Measurements from ENCODE around the gene MSLN.

Gene MSLN

GRCh38 chr16:780296-780695 is 19.8 kb downstream of the MSLN start:
- no peak for TF ChIP-seq JUND (IDR thresholded peaks at IDR 0.05; ENCODE audit: low read depth)
- in situ Hi-C loops (cut with HindIII; ENCODE audit: low pct_unique_long_range_greater_than_20kb, low sequenced_read_pairs), result no loop called here
- DNase-seq (ENCODE audit: low read depth in 1 of 2, low spot score in 1 of 2), result no peak

DNA sequence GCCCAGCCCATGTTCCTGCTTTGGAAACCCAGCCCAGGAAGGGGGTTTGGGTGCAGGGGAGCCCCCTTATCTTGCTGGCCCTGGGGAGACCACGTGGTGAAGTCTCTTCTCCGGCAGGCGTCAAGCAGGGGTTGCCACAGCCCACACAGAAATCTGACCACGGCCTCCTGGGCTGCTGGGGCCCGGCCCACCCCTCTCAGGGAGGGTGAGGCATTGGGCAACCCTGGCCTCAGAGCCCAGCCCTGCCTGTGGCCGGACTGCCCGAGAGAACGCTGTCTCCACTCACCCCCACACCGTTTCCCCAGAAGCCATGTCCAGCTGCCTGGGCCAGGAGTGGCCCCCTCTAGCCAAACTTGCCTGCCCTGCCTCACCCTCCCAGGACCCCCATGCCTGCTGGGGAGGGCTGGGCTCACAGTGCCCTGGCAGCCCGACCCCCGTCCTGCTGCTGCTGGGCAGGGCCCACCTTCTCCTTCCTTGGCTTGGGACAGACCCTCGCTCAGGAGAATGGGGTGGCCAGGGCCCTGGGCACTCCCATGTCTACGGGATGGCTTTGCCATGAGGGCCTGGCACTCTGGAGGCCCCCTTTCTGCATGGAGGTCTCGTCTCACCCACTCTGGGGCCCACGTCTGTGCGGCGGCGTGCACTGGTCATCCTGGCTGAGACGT is 20.9 kb downstream of the MSLN start:
- in situ Hi-C loops (cut with HindIII; ENCODE audit: low pct_unique_long_range_greater_than_20kb, low sequenced_read_pairs), result no loop called here
- no peak for TF ChIP-seq JUND (IDR thresholded peaks at IDR 0.05; ENCODE audit: low read depth)
- DNase-seq (ENCODE audit: low read depth in 1 of 2, low spot score in 1 of 2), result no peak

DNA sequence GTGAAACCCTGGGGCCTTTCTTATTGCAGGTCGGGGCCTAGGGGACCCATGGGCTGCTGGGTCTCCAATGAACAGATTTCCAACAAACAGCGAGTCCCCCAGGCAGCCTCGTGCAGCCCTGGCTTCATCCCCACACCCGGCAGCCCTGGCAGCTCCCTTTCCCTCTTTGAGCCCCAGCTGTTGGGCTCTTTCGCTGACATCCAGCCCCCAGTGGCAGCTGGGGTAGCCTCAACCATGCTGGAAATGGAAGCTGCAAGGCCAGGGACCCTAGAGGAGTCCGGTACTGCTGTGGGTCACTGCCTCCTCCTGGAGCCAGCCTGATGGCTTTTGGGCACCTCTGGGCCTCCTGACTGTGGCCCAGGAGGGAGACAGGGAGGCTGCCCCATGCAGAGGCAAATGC is 21.7 kb downstream of the MSLN start:
- in situ Hi-C loops (cut with HindIII; ENCODE audit: low pct_unique_long_range_greater_than_20kb, low sequenced_read_pairs), result no loop called here
- no peak for TF ChIP-seq JUND (IDR thresholded peaks at IDR 0.05; ENCODE audit: low read depth)
- DNase-seq (ENCODE audit: low read depth in 1 of 2, low spot score in 1 of 2), result no peak

DNA sequence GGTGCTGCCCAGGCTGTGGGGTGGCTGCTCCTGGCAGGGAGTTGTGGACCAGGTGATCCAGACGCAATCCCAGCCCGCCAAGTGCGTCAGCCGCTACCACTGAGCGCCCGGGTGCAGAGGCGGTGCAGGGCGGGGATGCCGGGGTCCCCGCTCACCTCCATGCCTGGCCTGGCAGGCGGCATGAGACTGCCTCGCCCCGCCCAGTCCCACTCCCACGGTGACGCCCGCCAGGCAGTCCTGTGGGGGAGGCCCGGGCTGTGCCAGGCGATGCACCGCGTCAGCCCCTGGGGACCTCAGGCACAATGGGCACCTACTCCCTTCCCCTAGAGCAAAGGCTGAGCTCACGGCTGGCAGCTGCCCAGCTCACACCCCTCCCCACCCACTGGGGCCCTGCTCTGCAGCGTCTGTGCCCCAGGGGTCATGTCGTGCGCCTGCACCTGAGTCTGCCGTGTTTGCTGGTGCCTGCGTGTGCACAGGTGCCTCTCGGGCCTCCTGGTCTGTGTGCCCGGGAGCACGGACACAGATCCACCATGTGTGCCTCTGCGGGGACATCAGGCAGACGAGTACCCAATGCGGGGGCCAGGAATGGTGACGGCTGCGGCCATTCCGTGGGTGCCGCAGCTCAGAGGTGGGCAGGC is 22.4 kb downstream of the MSLN start:
- in situ Hi-C loops (cut with HindIII; ENCODE audit: low pct_unique_long_range_greater_than_20kb, low sequenced_read_pairs), result no loop called here
- no peak for TF ChIP-seq JUND (IDR thresholded peaks at IDR 0.05; ENCODE audit: low read depth)
- DNase-seq (ENCODE audit: low read depth in 1 of 2, low spot score in 1 of 2), result no peak

DNA sequence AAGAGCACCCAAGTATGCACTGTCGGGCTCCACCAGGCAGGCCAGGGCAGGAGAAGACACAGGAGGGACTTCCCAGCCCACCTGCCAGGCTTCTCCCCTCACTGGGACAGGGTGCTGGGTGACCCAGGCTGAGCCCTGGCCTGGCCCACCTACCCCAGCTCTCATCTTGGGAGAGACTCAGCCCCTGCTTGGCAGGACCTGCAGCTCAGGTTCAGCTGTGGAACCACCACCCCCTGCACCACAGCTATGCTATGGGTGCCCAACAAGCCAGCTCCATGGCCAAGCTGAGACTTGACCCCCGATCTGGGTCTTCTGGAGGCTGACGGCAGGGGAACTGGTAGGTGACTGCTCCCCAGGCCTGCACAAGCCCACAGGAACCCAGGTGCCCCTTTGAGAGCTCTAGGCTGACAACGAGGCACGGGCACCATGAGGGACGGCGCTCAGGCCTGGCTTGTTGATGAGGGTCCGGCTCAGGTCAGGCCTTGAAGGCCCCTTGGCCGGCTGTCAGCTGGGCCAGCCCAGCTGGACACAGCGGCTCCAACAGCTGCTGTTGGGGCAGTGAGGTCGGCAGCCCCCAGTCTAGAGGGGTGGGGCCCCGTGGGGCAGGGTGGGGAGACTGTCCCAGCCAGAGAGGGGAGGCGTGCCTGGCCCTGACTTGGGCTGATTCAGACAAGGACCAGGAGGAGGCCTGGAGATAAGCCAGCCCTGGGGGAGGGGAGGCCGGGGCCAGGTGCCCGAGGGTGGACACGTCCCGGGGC is 23.0 kb downstream of the MSLN start:
- in situ Hi-C loops (cut with HindIII; ENCODE audit: low pct_unique_long_range_greater_than_20kb, low sequenced_read_pairs), result no loop called here
- no peak for TF ChIP-seq JUND (IDR thresholded peaks at IDR 0.05; ENCODE audit: low read depth)
- no peak for DNase-seq (ENCODE audit: low read depth in 1 of 2, low spot score in 1 of 2)

- in situ Hi-C loops (cut with HindIII; ENCODE audit: low pct_unique_long_range_greater_than_20kb, low sequenced_read_pairs), result no loop called here
- no peak for DNase-seq (ENCODE audit: low read depth in 1 of 2, low spot score in 1 of 2)
- no peak for TF ChIP-seq JUND (IDR thresholded peaks at IDR 0.05; ENCODE audit: low read depth)
Observed at GRCh38 chr16:784431-784830, 23.9 kb downstream of the MSLN start.

DNA sequence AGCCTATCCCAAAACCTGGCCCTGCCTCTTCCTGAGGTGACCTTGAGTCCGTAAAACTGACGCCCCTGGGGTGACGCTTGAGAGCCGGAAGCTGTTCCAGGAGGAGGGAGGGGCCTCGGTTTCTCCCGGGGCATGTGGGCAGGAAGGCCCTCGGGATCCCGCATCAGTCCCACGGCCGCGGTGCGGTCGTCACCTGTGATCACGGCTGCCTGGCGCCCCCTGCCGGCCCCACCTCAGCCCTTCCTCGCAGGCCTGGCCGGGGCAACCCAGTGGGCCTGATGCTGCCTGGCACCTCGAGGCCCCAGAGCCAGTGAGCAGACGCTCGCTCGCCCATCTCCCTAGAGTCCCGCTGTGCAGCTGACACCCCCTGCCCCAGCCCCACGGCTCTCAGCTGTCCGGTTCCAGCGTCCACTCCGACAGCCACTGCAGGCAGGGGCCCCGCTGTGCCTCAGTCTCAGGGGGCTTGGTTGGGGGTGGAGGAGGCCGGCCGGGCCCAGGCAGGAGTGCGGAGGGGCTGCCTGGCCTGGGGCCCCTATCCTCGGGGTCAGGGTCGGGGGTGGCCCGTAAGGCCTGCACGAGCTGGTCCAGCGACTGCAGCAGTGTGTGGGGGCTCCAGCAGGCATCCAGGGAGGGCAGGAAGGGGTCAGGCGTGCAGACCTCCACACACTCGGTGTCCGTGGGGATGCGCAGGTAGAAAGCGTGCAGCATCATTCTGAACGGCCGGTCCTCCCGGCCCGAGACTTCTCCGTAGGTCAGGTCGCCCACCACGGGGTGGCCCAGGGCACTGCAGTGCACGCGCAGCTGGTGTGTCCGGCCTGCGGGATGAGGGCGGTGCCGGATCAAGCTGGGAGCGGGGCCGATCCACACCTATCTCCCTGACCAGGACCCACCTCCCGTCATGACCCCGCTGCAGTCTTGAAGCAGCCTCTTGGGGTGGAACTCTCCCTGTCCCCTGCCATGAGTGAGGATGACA is 25.3 kb downstream of the MSLN start:
- in situ Hi-C loops (cut with HindIII; ENCODE audit: low pct_unique_long_range_greater_than_20kb, low sequenced_read_pairs), result no loop called here
- DNase-seq (ENCODE audit: low read depth in 1 of 2, low spot score in 1 of 2), result peak; percentile 72 to 77
- TF ChIP-seq JUND (IDR thresholded peaks at IDR 0.05; ENCODE audit: low read depth), result no peak

DNA sequence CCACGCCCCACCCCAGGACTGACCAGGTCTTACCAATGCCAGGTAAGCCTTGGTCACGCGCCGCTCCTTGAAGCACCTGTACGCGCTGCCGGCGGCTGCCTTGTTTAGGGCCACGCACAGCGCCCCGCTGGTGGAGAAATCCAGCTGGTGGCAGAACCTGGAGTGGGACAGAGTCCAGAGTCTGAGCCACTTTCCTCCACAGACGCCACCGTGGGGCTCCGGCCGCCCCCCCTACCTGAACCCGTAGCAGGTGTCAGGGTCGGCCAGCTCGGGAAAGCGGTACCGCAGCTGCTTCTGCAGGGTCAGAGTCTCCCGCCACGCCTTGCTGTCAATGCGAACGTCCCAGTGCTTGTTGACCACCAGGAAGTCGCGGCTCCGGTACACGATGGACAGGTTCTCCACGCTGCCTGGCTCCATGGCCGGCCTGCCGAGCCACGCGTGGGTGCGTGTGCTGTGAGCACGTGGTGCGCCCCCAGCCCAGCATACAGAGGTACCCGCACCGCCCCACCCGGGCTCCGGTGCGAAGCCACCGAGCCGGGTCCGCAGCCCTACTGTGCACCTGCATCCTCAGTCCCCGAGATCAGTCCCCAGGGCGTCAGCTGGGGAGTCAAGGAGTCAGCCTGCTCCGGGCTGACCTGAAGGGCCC is 26.9 kb downstream of the MSLN start:
- DNase-seq (ENCODE audit: low read depth in 1 of 2, low spot score in 1 of 2), result no peak
- in situ Hi-C loops (cut with HindIII; ENCODE audit: low pct_unique_long_range_greater_than_20kb, low sequenced_read_pairs), result no loop called here
- no peak for TF ChIP-seq JUND (IDR thresholded peaks at IDR 0.05; ENCODE audit: low read depth)

DNA sequence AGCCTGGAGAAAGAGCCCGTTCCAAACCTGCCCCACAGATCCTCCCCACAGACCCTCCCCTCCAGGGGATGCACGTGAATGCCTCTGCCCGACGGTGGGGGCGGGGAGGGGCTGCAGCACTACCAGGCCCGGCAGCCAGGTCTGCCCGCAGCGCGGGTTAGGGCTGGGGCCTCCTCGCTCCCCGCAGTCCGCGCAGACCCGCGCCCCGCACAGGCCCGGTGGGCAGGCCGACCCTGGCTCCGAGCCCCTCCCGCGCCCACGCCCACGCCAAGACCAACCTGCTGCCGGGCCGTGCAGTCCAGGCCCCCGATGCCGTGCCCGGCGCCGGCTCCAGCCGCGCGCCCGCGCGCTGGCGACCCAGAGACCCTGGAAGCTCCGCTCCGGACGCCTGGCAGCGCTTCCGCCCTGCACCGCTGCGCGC is 27.5 kb downstream of the MSLN start, which contains the start of gene RPUSD1:
Gene RPUSD1, minus strand, starts transcription at position 404 of the 421 bp plus-strand sequence. CDS start 644 bp downstream, outside the sequence.
- TF ChIP-seq JUND (IDR thresholded peaks at IDR 0.05; ENCODE audit: low read depth), result no peak
- DNase-seq (ENCODE audit: low read depth in 1 of 2, low spot score in 1 of 2), result no peak
- in situ Hi-C loops (cut with HindIII; ENCODE audit: low pct_unique_long_range_greater_than_20kb, low sequenced_read_pairs), result no loop called here

GRCh38 chr16:788399-789126 is 28.0 kb downstream of the MSLN start, which contains the start of gene CHTF18:
Gene CHTF18 (plus strand): TSS chr16:788620. CDS start chr16:788685, 65 bp downstream.
- peak; percentile 96 to 99 for DNase-seq (ENCODE audit: low read depth in 1 of 2, low spot score in 1 of 2)
- in situ Hi-C loops (cut with HindIII; ENCODE audit: low pct_unique_long_range_greater_than_20kb, low sequenced_read_pairs), result no loop called here

More at GRCh38 chr16:788399-789126, 28.0 kb downstream of the MSLN start, which contains the start of gene CHTF18:
- no peak for TF ChIP-seq JUND (IDR thresholded peaks at IDR 0.05; ENCODE audit: low read depth)
